ENCODE data around the gene PADI3. TPM values are rescaled to one million over a fixed set of nuclear protein-coding genes. Genes with fewer than 3 reads are reported as not detected.

The PADI3 gene
- total RNA-seq, 1 experiment from 2014 or later: 2.5 TPM

DNA sequence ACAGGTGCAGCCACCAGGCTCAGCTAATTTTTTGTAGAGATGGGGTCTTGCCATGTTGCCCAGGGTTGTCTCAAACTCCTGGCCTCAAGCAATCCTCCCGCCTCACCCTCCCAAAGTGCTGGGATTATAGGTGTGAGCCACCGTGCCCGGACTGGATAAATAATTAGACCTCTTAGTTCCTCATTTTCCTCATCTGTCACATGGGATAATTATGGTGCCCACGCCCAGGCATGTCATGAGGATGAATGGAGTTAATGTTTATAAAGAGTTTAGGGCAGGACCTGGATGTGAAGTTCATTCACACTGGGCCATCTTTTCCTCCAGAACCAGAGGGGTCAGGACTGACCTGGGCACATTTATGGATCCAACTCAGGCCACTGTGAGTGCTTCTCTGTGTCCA, 23.7 kb downstream of the PADI3 start:
- no peaks in the 10 kb centered on the region; the same call in 1 of the 2 replicates for H3K27me3 Mint-ChIP-seq (ENCODE audit: low read depth)

More for the DNA sequence above, 23.7 kb downstream of the PADI3 start:
- H3K56ac ChIP-seq (ENCODE audit: insufficient read length, low read depth, low read length): no peak overlapping the region
- no peak overlapping the region for H2BK120ac ChIP-seq (ENCODE audit: low read depth, low read length, poor library complexity, severe bottlenecking)
- Mint-ChIP-seq H3K4me3 (no peak overlapping the region), H3K27ac (no peak overlapping the region), H3K36me3 (ENCODE audit: insufficient read depth in 1 of 3, low read depth in 3 of 3) (no peaks in the 10 kb centered on the region), H3K9me3 (no peaks in the 10 kb centered on the region), H3K4me1 (no peaks in the 10 kb centered on the region)
- no peak overlapping the region for H2BK20ac ChIP-seq (ENCODE audit: low read depth, low read length, poor library complexity, severe bottlenecking)
- no peak overlapping the region for H3T11ph ChIP-seq (ENCODE audit: low read length)
- no peak overlapping the region for H2BK15ac ChIP-seq (ENCODE audit: low read depth, low read length)
- H4K8ac ChIP-seq (replicated peaks; ENCODE audit: insufficient read length, low read depth, low read length): no peak overlapping the region
- no CpG with 5 or more reads among the region's 4 CpGs for WGBS (ENCODE audit: extremely low coverage, insufficient read length, low lambda C conversion rate)
- H3K79me2 ChIP-seq (ENCODE audit: insufficient read depth, low read length): no peaks in the 10 kb centered on the region
- no peak overlapping the region for H3K14ac ChIP-seq (ENCODE audit: insufficient read depth, low read length)
- H2BK12ac ChIP-seq (ENCODE audit: insufficient read length, low read depth, low read length): no peak overlapping the region
- H4K91ac ChIP-seq (ENCODE audit: insufficient read length, low read depth, low read length): no peak overlapping the region
- H4K20me1 ChIP-seq (ENCODE audit: control insufficient read depth, insufficient read depth, insufficient read length): no peaks in the 10 kb centered on the region
- H2AFZ ChIP-seq (ENCODE audit: low read length): no peak overlapping the region
- no peak overlapping the region for H3K23ac ChIP-seq (ENCODE audit: insufficient read length, low read depth, low read length)
- no peak overlapping the region for H3K4me2 ChIP-seq (ENCODE audit: insufficient read depth, insufficient read length, low read length)
- H3K79me1 ChIP-seq (ENCODE audit: insufficient read depth, low read depth, low read length, poor library complexity, severe bottlenecking): no peaks in the 10 kb centered on the region
- H3K23me2 ChIP-seq (ENCODE audit: insufficient read length, low read depth, low read length, poor library complexity, severe bottlenecking): no peaks in the 10 kb centered on the region
- H3K18ac ChIP-seq (ENCODE audit: insufficient read length, low read depth, low read length): no peak overlapping the region
- no peak overlapping the region for H3K4ac ChIP-seq (ENCODE audit: low read depth, low read length)
- no peaks in the 10 kb centered on the region for H3K27me3 ChIP-seq (ENCODE audit: insufficient read depth, low read length)
- DNase-seq: no peak
- H4K5ac ChIP-seq (ENCODE audit: insufficient read length, low read depth, low read length): no peak overlapping the region
- no peak overlapping the region for H2BK5ac ChIP-seq (ENCODE audit: insufficient read length, low read length)
- no peak overlapping the region for H3K27ac ChIP-seq (ENCODE audit: insufficient read length, low read depth, low read length)
- H3K9ac ChIP-seq (ENCODE audit: extremely low read depth, insufficient read length, low read length): no peak overlapping the region
- no peak overlapping the region for H2AK5ac ChIP-seq (ENCODE audit: insufficient read length, low read length)
- TF ChIP-seq, protein P1, sequence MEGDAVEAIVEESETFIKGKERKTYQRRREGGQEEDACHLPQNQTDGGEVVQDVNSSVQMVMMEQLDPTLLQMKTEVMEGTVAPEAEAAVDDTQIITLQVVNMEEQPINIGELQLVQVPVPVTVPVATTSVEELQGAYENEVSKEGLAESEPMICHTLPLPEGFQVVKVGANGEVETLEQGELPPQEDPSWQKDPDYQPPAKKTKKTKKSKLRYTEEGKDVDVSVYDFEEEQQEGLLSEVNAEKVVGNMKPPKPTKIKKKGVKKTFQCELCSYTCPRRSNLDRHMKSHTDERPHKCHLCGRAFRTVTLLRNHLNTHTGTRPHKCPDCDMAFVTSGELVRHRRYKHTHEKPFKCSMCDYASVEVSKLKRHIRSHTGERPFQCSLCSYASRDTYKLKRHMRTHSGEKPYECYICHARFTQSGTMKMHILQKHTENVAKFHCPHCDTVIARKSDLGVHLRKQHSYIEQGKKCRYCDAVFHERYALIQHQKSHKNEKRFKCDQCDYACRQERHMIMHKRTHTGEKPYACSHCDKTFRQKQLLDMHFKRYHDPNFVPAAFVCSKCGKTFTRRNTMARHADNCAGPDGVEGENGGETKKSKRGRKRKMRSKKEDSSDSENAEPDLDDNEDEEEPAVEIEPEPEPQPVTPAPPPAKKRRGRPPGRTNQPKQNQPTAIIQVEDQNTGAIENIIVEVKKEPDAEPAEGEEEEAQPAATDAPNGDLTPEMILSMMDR (conservative IDR thresholded peaks at IDR 0.05): no peak
- no peaks in the 10 kb centered on the region for H3K4me1 ChIP-seq (ENCODE audit: insufficient read depth, low read length)
- no peaks in the 10 kb centered on the region for H3K9me3 ChIP-seq (ENCODE audit: control insufficient read depth, low read depth, low read length)

Data from H9 (cell line).